ENCODE results near the gene MVB12B.

MVB12B gene

DNA sequence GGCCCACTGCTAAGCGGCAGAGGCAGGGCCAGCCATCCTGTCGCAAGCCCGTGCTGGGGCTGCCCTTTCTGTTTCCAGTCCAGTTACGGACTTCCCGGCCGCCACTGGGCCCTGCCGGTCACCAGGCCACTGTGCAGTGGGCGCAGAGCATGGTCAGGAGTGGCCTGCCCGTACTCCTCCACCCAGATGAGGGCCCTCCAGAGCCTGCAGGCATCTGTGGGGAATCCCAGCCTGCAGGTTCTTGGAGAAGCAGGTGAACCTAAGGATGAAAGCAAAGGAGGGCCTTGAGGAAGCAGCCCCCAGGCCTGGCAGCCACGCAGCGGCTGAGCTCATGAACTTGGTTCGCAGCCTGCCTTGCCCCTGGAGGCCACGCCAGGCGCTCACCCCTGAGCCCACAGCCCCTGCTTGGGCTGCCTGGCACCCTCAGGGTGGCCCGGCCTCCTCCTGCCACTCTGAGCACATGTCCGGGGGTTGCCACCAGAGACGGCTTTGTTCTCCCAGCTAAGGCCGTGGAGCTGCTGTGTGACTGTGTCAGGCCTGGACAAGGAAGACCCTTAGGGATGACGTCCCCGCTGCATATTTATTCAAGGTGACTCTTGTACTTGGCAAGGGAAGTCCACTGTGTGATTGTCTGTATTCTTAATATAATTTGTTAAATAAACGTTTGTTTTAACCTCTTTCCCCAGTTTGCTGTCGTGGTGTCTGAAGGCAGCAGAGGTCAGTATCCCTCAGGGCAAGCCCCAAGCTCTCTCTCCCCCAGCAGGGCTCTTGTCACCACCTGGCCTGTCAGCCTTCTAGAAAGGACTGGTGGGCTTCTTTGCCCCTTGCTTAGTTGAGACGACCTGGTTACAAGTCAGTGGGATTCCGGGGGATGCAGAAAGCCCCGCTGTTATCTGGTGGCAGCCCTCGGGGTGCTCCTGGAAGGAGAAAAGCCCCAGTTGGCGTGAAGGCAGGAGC is 180.0 kb downstream of the MVB12B start:
- H3K4me3 ChIP-seq (ENCODE audit: low read depth, low read length) = no peak overlapping the region
- DNase-seq (ENCODE audit: low read depth) = no peak
- no peak for TF ChIP-seq CTCF (IDR thresholded peaks at IDR 0.05; ENCODE audit: control insufficient read depth, extremely low read depth, insufficient read depth)

DNA sequence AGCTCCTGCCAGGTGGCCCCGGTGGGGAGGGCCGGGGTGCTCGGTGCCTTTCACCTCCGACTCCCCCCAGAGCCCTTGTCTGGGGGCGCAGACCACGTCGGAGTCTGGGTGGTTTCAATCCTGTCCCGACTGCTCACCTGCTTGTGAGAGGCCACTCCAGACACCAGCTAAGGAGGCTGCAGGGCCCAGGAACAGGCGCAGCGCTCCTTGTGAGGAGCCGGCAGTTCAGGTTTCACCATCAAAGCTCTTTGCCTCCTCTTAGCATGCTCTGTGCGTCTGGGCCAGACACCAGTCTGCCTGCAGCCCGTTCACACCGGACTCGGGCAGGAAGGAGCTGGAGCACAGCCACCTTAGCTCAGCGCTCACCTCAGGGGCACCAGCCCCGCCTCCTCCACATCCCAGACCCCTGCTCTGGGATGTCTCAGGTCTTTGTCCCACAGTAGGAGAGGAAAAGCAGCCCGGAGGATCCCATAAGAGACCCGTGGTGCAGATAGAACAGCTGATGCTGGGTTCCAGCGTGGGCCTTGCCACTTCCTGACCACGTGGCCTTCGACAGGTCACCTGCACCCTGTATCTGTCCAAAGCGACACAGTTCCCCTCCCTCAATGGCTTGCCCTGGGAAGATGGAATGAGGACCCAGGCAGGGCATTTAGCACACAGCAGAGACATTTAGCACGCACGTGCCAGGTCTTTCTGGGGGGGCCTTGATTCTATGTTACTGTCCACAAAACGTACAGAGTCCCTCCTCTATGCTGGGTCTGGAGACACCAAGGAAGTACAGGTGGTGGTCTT is 180.9 kb downstream of the MVB12B start:
- no peak for DNase-seq (ENCODE audit: low read depth)
- no peak for TF ChIP-seq CTCF (IDR thresholded peaks at IDR 0.05; ENCODE audit: control insufficient read depth, extremely low read depth, insufficient read depth)

GRCh38 chr9:126508171-126508591 is 181.6 kb downstream of the MVB12B start:
- TF ChIP-seq CTCF (IDR thresholded peaks at IDR 0.05; ENCODE audit: control insufficient read depth, extremely low read depth, insufficient read depth) = no peak
- H3K4me3 ChIP-seq (ENCODE audit: low read depth, low read length) = no peak overlapping the region
- no peak for DNase-seq (ENCODE audit: low read depth)

More for the DNA sequence above, 180.9 kb downstream of the MVB12B start:
- no peak overlapping the region for H3K4me3 ChIP-seq (ENCODE audit: low read depth, low read length)

GRCh38 chr9:126508928-126509327 is 182.3 kb downstream of the MVB12B start:
- no peak for TF ChIP-seq CTCF (IDR thresholded peaks at IDR 0.05; ENCODE audit: control insufficient read depth, extremely low read depth, insufficient read depth)
- no peak for DNase-seq (ENCODE audit: low read depth)
- no peak overlapping the region for H3K4me3 ChIP-seq (ENCODE audit: low read depth, low read length)

- DNase-seq (ENCODE audit: low read depth) = no peak
- no peak for TF ChIP-seq CTCF (IDR thresholded peaks at IDR 0.05; ENCODE audit: control insufficient read depth, extremely low read depth, insufficient read depth)
- H3K4me3 ChIP-seq (ENCODE audit: low read depth, low read length) = no peak overlapping the region
Measured at GRCh38 chr9:126509718-126510117, 183.1 kb downstream of the MVB12B start.

DNA sequence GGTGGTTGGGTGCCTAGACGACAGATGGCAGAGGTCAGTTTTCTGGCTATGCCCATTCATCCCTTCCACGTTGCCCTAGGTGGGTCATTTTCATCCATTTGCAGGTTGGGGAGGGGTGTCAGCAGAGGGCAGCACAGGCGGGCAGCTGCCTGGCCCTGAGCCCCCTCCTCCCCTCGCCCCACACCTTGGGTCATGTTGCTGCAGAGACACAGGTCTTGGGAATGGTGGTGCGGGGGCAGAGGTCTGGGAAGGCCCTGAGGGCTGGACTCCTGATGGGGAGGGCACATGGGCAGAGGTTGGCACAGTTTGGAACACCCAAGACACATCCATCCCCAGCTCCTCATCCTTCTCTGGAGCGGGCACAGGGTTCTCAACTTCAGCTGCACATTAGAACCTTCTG is 183.9 kb downstream of the MVB12B start:
- H3K4me3 ChIP-seq (ENCODE audit: low read depth, low read length) = no peak overlapping the region
- TF ChIP-seq CTCF (IDR thresholded peaks at IDR 0.05; ENCODE audit: control insufficient read depth, extremely low read depth, insufficient read depth) = no peak

More for the DNA sequence above, 183.9 kb downstream of the MVB12B start:
- no peak for DNase-seq (ENCODE audit: low read depth)

Measured in LNCaP clone FGC (cell line).